Gastroesophageal sphincter (tissue), 4 donors: ENCODE measurements around the gene P4HA3. TPM values are rescaled to one million over a fixed set of nuclear protein-coding genes. Genes with fewer than 3 reads are reported as not detected.

Experiments
- ATAC-seq: fragments of 150-250 bp; one replicate; pipeline ENCODE4 v1.9.1; 2016; ENCODE audit warnings: mild to moderate bottlenecking, moderate library complexity
- H3K27ac ChIP-seq, 4 donors: fragments of 200-600 bp; sonication (generic) in 3 of 4; 1 replicate in 3 of 4; 2 replicates in 1 of 4; pipeline ENCODE4 v1.5.1; 2016 to 2019
- H3K27me3 ChIP-seq: fragments of 200-600 bp; sonication (generic); one replicate; pipeline ENCODE4 v1.5.1; 2019
- H3K36me3 ChIP-seq, 2 donors: fragments of 200-600 bp; sonication (generic); one replicate each; pipeline ENCODE4 v1.5.1; 2019; ENCODE audit warnings: control low read depth in 1 of 2
- H3K4me1 ChIP-seq, 3 donors: fragments of 200-600 bp; sonication (generic); 1 replicate in 2 of 3; 2 replicates in 1 of 3; pipeline ENCODE4 v1.5.1; 2016 to 2019; ENCODE audit warnings: control low read depth in 2 of 3
- H3K4me3 ChIP-seq, 2 donors: fragments of 200-600 bp; sonication (generic); one replicate each; pipeline ENCODE4 v1.5.1; 2019; ENCODE audit warnings: mild to moderate bottlenecking in 1 of 2, moderate library complexity in 1 of 2
- H3K9me3 ChIP-seq, 3 donors: fragments of 200-600 bp; sonication (generic); one replicate each; pipeline ENCODE4 v1.5.1; 2017 to 2019; ENCODE audit warnings: control low read depth in 2 of 3
- CTCF ChIP-seq, 4 experiments: fragments of 200-600 bp in 2 of 4; fragments of 450-650 bp in 2 of 4; sonication (generic) in 1 of 4; IDR thresholded peaks; one replicate each; pipeline ENCODE4 v1.5.1; 2017 to 2019; ENCODE audit warnings: antibody characterized with exemption in 4 of 4, mild to moderate bottlenecking in 2 of 4, moderate library complexity in 2 of 4
- EP300 ChIP-seq: sonication (generic); formaldehyde crosslinking; IDR thresholded peaks from one replicate; pipeline ENCODE4 v1.6.1; 2017; ENCODE audit warnings: antibody characterized with exemption, mild to moderate bottlenecking
- POLR2A ChIP-seq, 2 donors: fragments of 450-650 bp; IDR thresholded peaks; one replicate each; pipeline ENCODE4 v1.6.1; 2017; ENCODE audit warnings: antibody characterized with exemption in 2 of 2, mild to moderate bottlenecking in 2 of 2, moderate library complexity in 1 of 2
- POLR2AphosphoS5 ChIP-seq: sonication (generic); formaldehyde crosslinking; IDR thresholded peaks from one replicate; pipeline ENCODE4 v1.6.1; 2017; ENCODE audit warnings: antibody characterized with exemption
- WGBS, 2 donors: methylation state at CpG; one replicate each; pipeline ENCODE4 v1.1.5; 2018; ENCODE audit warnings: low coverage in 1 of 2; 5-methylcytosine and 5-hydroxymethylcytosine counted together
- total RNA-seq, 4 donors: library from RNA; depleted of rRNA; stranded (reverse); fragments of >200 nt; gene quantifications; one replicate each; pipeline ENCODE4 v1.1.0, GENCODE V29; 2016

P4HA3 gene
- total RNA-seq, 4 donors from 2014 or later = 0.69 to 2.9 (median 0.94) TPM; not detected in 1

GRCh38 chr11:74288911-74289310, 22.5 kb downstream of the P4HA3 start:
- 62 to 83% methylated on average over 1 to 4 of the region's 4 CpGs for WGBS, 2 donors
- Histone ChIP-seq H3K27ac (no peak overlapping the region), H3K9me3 (no peaks in the 10 kb centered on the region), H3K4me1 (peaks cover 0 to 10% (median 0%) of the 10 kb centered on the region in 3 donors), H3K4me3 (no peak overlapping the region), H3K27me3 (no peaks in the 10 kb centered on the region), H3K36me3 (no peaks in the 10 kb centered on the region)
- no peak for TF ChIP-seq POLR2A (IDR thresholded peaks at IDR 0.05)
- no peak for ATAC-seq

- Histone ChIP-seq H3K27ac (peak overlapping the region in 1 of 4 donors; percentile 34), H3K4me3 (no peak overlapping the region), H3K9me3 (no peaks in the 10 kb centered on the region), H3K27me3 (no peaks in the 10 kb centered on the region), H3K4me1 (peaks cover 0 to 14% (median 0%) of the 10 kb centered on the region in 3 donors), H3K36me3 (no peaks in the 10 kb centered on the region)
- TF ChIP-seq POLR2A (IDR thresholded peaks at IDR 0.05) = no peak
- TF ChIP-seq EP300 = no peak
- no peak for TF ChIP-seq POLR2AphosphoS5
- TF ChIP-seq CTCF (IDR thresholded peaks at IDR 0.05) = no peak
- WGBS, 2 donors = 18% methylated on average over 1 of the region's 1 CpG; no CpG with 5 or more reads in 1 of the 2 donors
- peak; percentile 80 for ATAC-seq
Measured at GRCh38 chr11:74288161-74288560, 23.3 kb downstream of the P4HA3 start.

GRCh38 chr11:74284466-74284865, 27.0 kb downstream of the P4HA3 start:
- no peak for ATAC-seq
- H3K4me1 ChIP-seq = peaks cover 0 to 23% (median 0%) of the 10 kb centered on the region in 3 donors
- H3K36me3 ChIP-seq = no peaks in the 10 kb centered on the region
- no peak overlapping the region for H3K27ac ChIP-seq
- no peaks in the 10 kb centered on the region for H3K9me3 ChIP-seq
- H3K27me3 ChIP-seq = no peaks in the 10 kb centered on the region
- no peak overlapping the region for H3K4me3 ChIP-seq
- TF ChIP-seq CTCF (IDR thresholded peaks at IDR 0.05) = no peak
- no peak for TF ChIP-seq POLR2A (IDR thresholded peaks at IDR 0.05)
- no peak for TF ChIP-seq POLR2AphosphoS5
- TF ChIP-seq EP300 = no peak
- WGBS, 2 donors = 30 to 80% methylated on average over 2 of the region's 2 CpGs

GRCh38 chr11:74283580-74284180, 27.8 kb downstream of the P4HA3 start:
- Histone ChIP-seq H3K9me3 (no peaks in the 10 kb centered on the region), H3K4me1 (peaks cover 0 to 31% (median 0%) of the 10 kb centered on the region in 3 donors), H3K27me3 (no peaks in the 10 kb centered on the region), H3K4me3 (no peak overlapping the region), H3K27ac (no peak overlapping the region), H3K36me3 (no peaks in the 10 kb centered on the region)
- WGBS, 2 donors = 50 to 69% methylated on average over 1 to 3 of the region's 3 CpGs
- no peak for ATAC-seq
- TF ChIP-seq POLR2AphosphoS5 (no peak), CTCF (IDR thresholded peaks at IDR 0.05) (no peak), EP300 (no peak), POLR2A (IDR thresholded peaks at IDR 0.05) (no peak)

GRCh38 chr11:74282914-74283371, 28.5 kb downstream of the P4HA3 start:
- 41 to 54% methylated on average over 3 to 5 of the region's 5 CpGs for whole genome bisulfite sequencing, 2 donors
- peaks cover 0 to 30% (median 0%) of the 10 kb centered on the region in 3 donors for H3K4me1 ChIP-seq
- H3K27me3 ChIP-seq = no peaks in the 10 kb centered on the region
- TF ChIP-seq POLR2AphosphoS5 (no peak), CTCF (IDR thresholded peaks at IDR 0.05) (no peak), POLR2A (IDR thresholded peaks at IDR 0.05) (no peak), EP300 (no peak)
- no peak for ATAC-seq
- no peak overlapping the region for H3K4me3 ChIP-seq
- H3K27ac ChIP-seq = no peak overlapping the region
- H3K36me3 ChIP-seq = no peaks in the 10 kb centered on the region
- no peaks in the 10 kb centered on the region for H3K9me3 ChIP-seq
